ENCODE measurements around the gene NHS. TPM values are rescaled to one million over a fixed set of nuclear protein-coding genes. Genes with fewer than 3 reads are reported as not detected.

Gene NHS
- total RNA-seq, 4 donors from 2014 or later, result 5.0 to 8.7 (median 6.2) TPM

- Histone ChIP-seq H3K9me3 (no peaks in the 10 kb centered on the region), H3K4me1 (peaks cover 0 to 5% (median 1%) of the 10 kb centered on the region in 4 donors), H3K4me3 (no peak overlapping the region), H3K27me3 (no peaks in the 10 kb centered on the region), H3K36me3 (no peaks in the 10 kb centered on the region), H3K27ac (replicated peaks in 1 of 4) (no peak overlapping the region)
- intact Hi-C loops (cut with DNase I), result no loop called here
- no peak for TF ChIP-seq EP300 (IDR thresholded peaks at IDR 0.05)
- TF ChIP-seq POLR2A (IDR thresholded peaks at IDR 0.05; ENCODE audit: low read depth), result no peak
- no peak for TF ChIP-seq CTCF (IDR thresholded peaks at IDR 0.05)
- no peak for TF ChIP-seq POLR2AphosphoS5 (IDR thresholded peaks at IDR 0.05)
- peak; percentile 10 for DNase-seq (ENCODE audit: extremely low spot score)
- WGBS, result 74% methylated on average over 2 of the region's 2 CpGs
Observed at GRCh38 chrX:17674601-17675000, 299.6 kb downstream of the NHS start.

GRCh38 chrX:17679261-17679660, 304.3 kb downstream of the NHS start:
- intact Hi-C loops (cut with DNase I), result no loop called here

GRCh38 chrX:17679820-17680219, 304.8 kb downstream of the NHS start:
- Histone ChIP-seq H3K4me1 (peaks cover 0 to 18% (median 14%) of the 10 kb centered on the region in 4 donors), H3K36me3 (no peaks in the 10 kb centered on the region), H3K4me3 (no peak overlapping the region), H3K27ac (replicated peaks in 1 of 4) (no peak overlapping the region), H3K9me3 (no peaks in the 10 kb centered on the region), H3K27me3 (no peaks in the 10 kb centered on the region)
- intact Hi-C loops (cut with DNase I), result loop anchor here (10.0 kb wide), 1 partner anchor 145 kb away; no protein-coding TSS in a partner anchor
- TF ChIP-seq CTCF (IDR thresholded peaks at IDR 0.05), result no peak
- TF ChIP-seq EP300 (IDR thresholded peaks at IDR 0.05), result no peak
- no peak for TF ChIP-seq POLR2AphosphoS5 (IDR thresholded peaks at IDR 0.05)
- TF ChIP-seq POLR2A (IDR thresholded peaks at IDR 0.05; ENCODE audit: low read depth), result no peak
- no peak for DNase-seq (ENCODE audit: extremely low spot score)
- WGBS, result 44% methylated on average over 2 of the region's 2 CpGs

More at GRCh38 chrX:17679261-17679660, 304.3 kb downstream of the NHS start:
- H3K27ac ChIP-seq (replicated peaks in 1 of 4), result no peak overlapping the region
- H3K4me1 ChIP-seq, result peaks cover 0 to 18% (median 14%) of the 10 kb centered on the region in 4 donors
- no peak for TF ChIP-seq POLR2AphosphoS5 (IDR thresholded peaks at IDR 0.05)
- TF ChIP-seq CTCF (IDR thresholded peaks at IDR 0.05), result no peak
- TF ChIP-seq POLR2A (IDR thresholded peaks at IDR 0.05; ENCODE audit: low read depth), result no peak
- no peak for TF ChIP-seq EP300 (IDR thresholded peaks at IDR 0.05)
- no peaks in the 10 kb centered on the region for H3K9me3 ChIP-seq
- DNase-seq (ENCODE audit: extremely low spot score), result no peak
- H3K4me3 ChIP-seq, result no peak overlapping the region
- H3K27me3 ChIP-seq, result no peaks in the 10 kb centered on the region
- H3K36me3 ChIP-seq, result no peaks in the 10 kb centered on the region

- Histone ChIP-seq H3K27me3 (no peaks in the 10 kb centered on the region), H3K27ac (replicated peaks in 1 of 4) (no peak overlapping the region), H3K36me3 (no peaks in the 10 kb centered on the region), H3K4me3 (no peak overlapping the region), H3K9me3 (no peaks in the 10 kb centered on the region), H3K4me1 (peaks cover 0 to 18% (median 14%) of the 10 kb centered on the region in 4 donors)
- TF ChIP-seq POLR2A (IDR thresholded peaks at IDR 0.05; ENCODE audit: low read depth) (no peak), EP300 (IDR thresholded peaks at IDR 0.05) (no peak), POLR2AphosphoS5 (IDR thresholded peaks at IDR 0.05) (no peak)
- 60% methylated on average over 1 of the region's 1 CpG for WGBS
- intact Hi-C loops (cut with DNase I), result loop anchor here (10.0 kb wide), 1 partner anchor 146 kb away; no protein-coding TSS in a partner anchor
- DNase-seq (ENCODE audit: extremely low spot score), result no peak
Observed at GRCh38 chrX:17680732-17681413, 305.9 kb downstream of the NHS start.

- Histone ChIP-seq H3K4me1 (peaks cover 0 to 18% (median 14%) of the 10 kb centered on the region in 4 donors), H3K27me3 (no peaks in the 10 kb centered on the region), H3K4me3 (no peak overlapping the region), H3K27ac (replicated peaks in 1 of 4) (no peak overlapping the region), H3K36me3 (no peaks in the 10 kb centered on the region), H3K9me3 (no peaks in the 10 kb centered on the region)
- no peak for TF ChIP-seq CTCF (IDR thresholded peaks at IDR 0.05)
- no peak for TF ChIP-seq POLR2AphosphoS5 (IDR thresholded peaks at IDR 0.05)
- TF ChIP-seq EP300 (IDR thresholded peaks at IDR 0.05), result no peak
- TF ChIP-seq POLR2A (IDR thresholded peaks at IDR 0.05; ENCODE audit: low read depth), result no peak
- intact Hi-C loops (cut with DNase I), result loop anchor here (10.0 kb wide), 1 partner anchor 147 kb away; no protein-coding TSS in a partner anchor
- WGBS, result 53% methylated on average over 2 of the region's 2 CpGs
- no peak for DNase-seq (ENCODE audit: extremely low spot score)
Observed at GRCh38 chrX:17682259-17682658, 307.3 kb downstream of the NHS start.

All from esophagus muscularis mucosa (tissue), 4 donors.